ENCODE results near the gene YBX2.
A peak's percentile ranks its signal among the peaks of the same experiment; 100 is the strongest.

YBX2 gene

GRCh38 chr17:7308625-7309433 is 14.4 kb upstream of the YBX2 start (continued):
- TF ChIP-seq ZNF26 (tag by site-specific recombination; IDR thresholded peaks at IDR 0.05) (no peak), ZNF398 (tag by site-specific recombination; IDR thresholded peaks at IDR 0.05) (peak; percentile 87), ZNF629 (tag by site-specific recombination; IDR thresholded peaks at IDR 0.05) (peak; percentile 21; the same call in 1 of the 2 replicates), ZFP69B (tag by site-specific recombination; IDR thresholded peaks at IDR 0.05) (no peak), KLF9 (tag by site-specific recombination; IDR thresholded peaks at IDR 0.05; ENCODE audit: low read depth) (peak; percentile 59; the same call in 1 of the 2 replicates), ZNF521 (tag by site-specific recombination; IDR thresholded peaks at IDR 0.05) (no peak), REPIN1 (tag by site-specific recombination; IDR thresholded peaks at IDR 0.05; ENCODE audit: low read depth) (no peak), ZNF433 (tag by site-specific recombination; IDR thresholded peaks at IDR 0.05; ENCODE audit: low read depth) (no peak), ZNF37A (tag by site-specific recombination; IDR thresholded peaks at IDR 0.05) (no peak), ZBTB8A (tag by site-specific recombination; IDR thresholded peaks at IDR 0.05) (peak; percentile 60), REST (tag by site-specific recombination; IDR thresholded peaks at IDR 0.05) (peak; percentile 92), HOXD13 (CRISPR knock-in tag; IDR thresholded peaks at IDR 0.05; ENCODE audit: borderline replicate concordance) (no peak), PRDM2 (tag by site-specific recombination; IDR thresholded peaks at IDR 0.05; ENCODE audit: borderline replicate concordance) (no peak), ZNF341 (tag by site-specific recombination; IDR thresholded peaks at IDR 0.05; ENCODE audit: low read depth) (peak; percentile 79), ZNF2 (tag by site-specific recombination; IDR thresholded peaks at IDR 0.05) (0 out of 2 replicates have a peak, but pooled peaks have one; percentile 12), ZNF274 (IDR thresholded peaks at IDR 0.05; ENCODE audit: low read length) (no peak), ZNF274 (tag by site-specific recombination; IDR thresholded peaks at IDR 0.05; ENCODE audit: borderline replicate concordance) (no peak), BCL6B (tag by site-specific recombination; IDR thresholded peaks at IDR 0.05) (no peak), ZNF560 (tag by site-specific recombination; IDR thresholded peaks at IDR 0.05; ENCODE audit: borderline replicate concordance) (no peak), OSR2 (tag by site-specific recombination; IDR thresholded peaks at IDR 0.05) (no peak), ZNF596 (tag by site-specific recombination; IDR thresholded peaks at IDR 0.05) (no peak), ZNF660 (tag by site-specific recombination; IDR thresholded peaks at IDR 0.05) (no peak; the same call in 1 of the 2 replicates), SP2 (tag by site-specific recombination; IDR thresholded peaks at IDR 0.05) (peak; percentile 74), ZNF76 (tag by site-specific recombination; IDR thresholded peaks at IDR 0.05; ENCODE audit: borderline replicate concordance, low read depth) (peak; percentile 88), ZNF335 (tag by site-specific recombination; conservative IDR thresholded peaks at IDR 0.05) (peak; percentile 83), FEZF1 (tag by site-specific recombination; IDR thresholded peaks at IDR 0.05) (peak; percentile 50; the same call in 1 of the 2 replicates)

Data from HEK293 (cell line).